Neural progenitor cell (in vitro differentiated cells): ENCODE measurements around the gene GPR151.

ENCODE experiments used
- CTCF ChIP-seq: fragments of 200-600 bp; sonication (generic); IDR thresholded peaks from 2 replicates; pipeline ENCODE4 v1.5.1; 2017; ENCODE audit warnings: antibody characterized with exemption, mild to moderate bottlenecking
- EZH2 ChIP-seq: fragments of 200-600 bp; sonication (generic); IDR thresholded peaks from 2 replicates; pipeline ENCODE4 v1.6.1; 2017; ENCODE audit warnings: antibody characterized with exemption, mild to moderate bottlenecking, moderate library complexity

GRCh38 chr5:146484714-146485391 lies 31.1 kb downstream of the GPR151 start:
- TF ChIP-seq CTCF (no peak), EZH2 (no peak)
